Breast epithelium (tissue), 3 donors: ENCODE measurements around the gene OR14K1.

Experiments used
- POLR2AphosphoS5 ChIP-seq, 3 donors: sonication (generic); formaldehyde crosslinking; IDR thresholded peaks; one replicate each; pipeline ENCODE4 v1.6.1; 2017; ENCODE audit warnings: antibody characterized with exemption in 3 of 3
- TF ChIP-seq, protein P1 (sequence below), 3 donors: fragments of 450-650 bp; IDR thresholded peaks; one replicate each; pipeline ENCODE4 v1.5.1; 2016 to 2017; ENCODE audit warnings: antibody characterized with exemption in 3 of 3, mild to moderate bottlenecking in 3 of 3, moderate library complexity in 3 of 3

DNA sequence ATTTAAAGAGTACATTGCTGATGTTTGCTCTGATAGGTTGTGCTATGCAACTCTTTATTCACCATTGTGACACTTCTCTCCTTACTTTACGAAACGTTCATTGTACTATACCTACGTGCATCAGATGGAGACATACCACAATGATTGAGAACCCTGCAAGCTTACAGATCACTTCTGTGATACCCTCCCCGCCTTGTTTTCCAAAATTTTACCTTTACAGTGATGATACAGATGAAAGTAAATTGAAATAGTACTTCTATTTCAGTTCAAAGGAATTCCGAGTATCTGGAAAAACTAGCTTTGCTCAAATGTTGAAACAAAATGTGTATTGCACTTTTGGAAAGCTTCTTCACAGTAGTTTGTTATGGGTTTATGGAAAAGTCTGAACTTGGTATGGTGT is 3.3 kb downstream of the OR14K1 start:
- TF ChIP-seq, protein P1, sequence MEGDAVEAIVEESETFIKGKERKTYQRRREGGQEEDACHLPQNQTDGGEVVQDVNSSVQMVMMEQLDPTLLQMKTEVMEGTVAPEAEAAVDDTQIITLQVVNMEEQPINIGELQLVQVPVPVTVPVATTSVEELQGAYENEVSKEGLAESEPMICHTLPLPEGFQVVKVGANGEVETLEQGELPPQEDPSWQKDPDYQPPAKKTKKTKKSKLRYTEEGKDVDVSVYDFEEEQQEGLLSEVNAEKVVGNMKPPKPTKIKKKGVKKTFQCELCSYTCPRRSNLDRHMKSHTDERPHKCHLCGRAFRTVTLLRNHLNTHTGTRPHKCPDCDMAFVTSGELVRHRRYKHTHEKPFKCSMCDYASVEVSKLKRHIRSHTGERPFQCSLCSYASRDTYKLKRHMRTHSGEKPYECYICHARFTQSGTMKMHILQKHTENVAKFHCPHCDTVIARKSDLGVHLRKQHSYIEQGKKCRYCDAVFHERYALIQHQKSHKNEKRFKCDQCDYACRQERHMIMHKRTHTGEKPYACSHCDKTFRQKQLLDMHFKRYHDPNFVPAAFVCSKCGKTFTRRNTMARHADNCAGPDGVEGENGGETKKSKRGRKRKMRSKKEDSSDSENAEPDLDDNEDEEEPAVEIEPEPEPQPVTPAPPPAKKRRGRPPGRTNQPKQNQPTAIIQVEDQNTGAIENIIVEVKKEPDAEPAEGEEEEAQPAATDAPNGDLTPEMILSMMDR (IDR thresholded peaks at IDR 0.05) = no peak
- no peak for TF ChIP-seq POLR2AphosphoS5 (IDR thresholded peaks at IDR 0.05)
